K562 (cell line): ENCODE measurements around the gene PPP4C. TPM values are rescaled to one million over a fixed set of nuclear protein-coding genes. Genes with fewer than 3 reads are reported as not detected.

ENCODE experiments used
- CEBPG ChIP-seq, 3 experiments: fragments of 200-800 bp in 1 of 3; sonication (Bioruptor generic) in 1 of 3; sonication (generic) in 1 of 3; formaldehyde crosslinking in 1 of 3; IDR thresholded peaks in 2 of 3; conservative IDR thresholded peaks in 1 of 3; 2 replicates each; pipeline versions ENCODE4 v1.6.1 to v1.8.0; 2016 to 2022; ENCODE audit warnings: missing compliant biosample characterization in 2 of 3, missing genetic modification characterization in 2 of 3, mild to moderate bottlenecking in 1 of 3, missing genetic modification reagents in 1 of 3
- CSDE1 ChIP-seq, 2 experiments: fragments of 450-650 bp; IDR thresholded peaks; 2 replicates each; pipeline ENCODE4 v1.6.1; 2016; ENCODE audit warnings: mild to moderate bottlenecking in 1 of 2
- CTCFL ChIP-seq: IDR thresholded peaks from 2 replicates; pipeline ENCODE4 v1.6.1; 2011; ENCODE audit warnings: borderline replicate concordance, low read depth, mild to moderate bottlenecking, moderate library complexity, low read length; ENCODE audit not compliant: insufficient read depth, poor library complexity, severe bottlenecking
- FOS ChIP-seq: IDR thresholded peaks from 3 replicates; pipeline ENCODE4 v1.6.1; 2011; ENCODE audit not compliant: insufficient read length; ENCODE audit errors: extremely low read depth
- FOXP4 ChIP-seq: sonication (generic); formaldehyde crosslinking; IDR thresholded peaks from 2 replicates; pipeline ENCODE4 v1.8.0; 2022; ENCODE audit warnings: mild to moderate bottlenecking, missing genetic modification reagents, borderline replicate concordance
- IRF9 ChIP-seq: fragments of 450-650 bp; IDR thresholded peaks from 2 replicates; pipeline ENCODE4 v1.6.1; 2016; ENCODE audit warnings: missing biosample characterization, missing genetic modification characterization
- KAT8 ChIP-seq: fragments of 450-650 bp; IDR thresholded peaks from 2 replicates; pipeline ENCODE4 v1.6.1; 2016; ENCODE audit warnings: low read depth, mild to moderate bottlenecking
- SP1 ChIP-seq: sonication (generic); formaldehyde crosslinking; IDR thresholded peaks from 2 replicates; pipeline ENCODE4 v1.8.1; 2022; ENCODE audit warnings: mild to moderate bottlenecking, missing genetic modification reagents
- TEAD2 ChIP-seq: fragments of 450-650 bp; IDR thresholded peaks from 2 replicates; pipeline ENCODE4 v1.6.1; 2016; ENCODE audit warnings: missing genetic modification characterization, control low read depth, missing compliant biosample characterization
- ZBTB34 ChIP-seq: fragments of 250-450 bp; sonication (Bioruptor Pico); IDR thresholded peaks from 2 replicates; pipeline ENCODE4 v1.8.0; 2021; ENCODE audit warnings: mild to moderate bottlenecking, moderate library complexity
- ZNF121 ChIP-seq: sonication (generic); formaldehyde crosslinking; conservative IDR thresholded peaks from 2 replicates; pipeline ENCODE4 v1.8.0; 2022; ENCODE audit warnings: missing genetic modification reagents
- ZNF280A ChIP-seq: fragments of 450-650 bp; IDR thresholded peaks from 2 replicates; pipeline ENCODE4 v1.6.1; 2018; ENCODE audit warnings: mild to moderate bottlenecking, low read depth; ENCODE audit not compliant: partially characterized antibody
- ZNF431 ChIP-seq: sonication (generic); formaldehyde crosslinking; IDR thresholded peaks from 2 replicates; pipeline ENCODE4 v1.8.0; 2022; ENCODE audit warnings: mild to moderate bottlenecking, missing genetic modification reagents
- polyA plus RNA-seq, 8 experiments: library from polyadenylated mRNA; depleted of rRNA in 4 of 8; stranded (reverse) in 5 of 8; unstranded in 3 of 8; fragments of >200 nt; fragmentation: Nextera tagmentation in 2 of 8; fragmentation: Illumina TruSeq in 1 of 8; extraction: Ambion mirVana in 2 of 8; extraction: Trizol in 1 of 8; gene quantifications; 2 replicates each; pipeline versions ENCODE4 v1.2.1 to v1.2.3, GENCODE V29; 2011 to 2014; ENCODE audit warnings: inconsistent platforms in 1 of 8, missing spikeins in 1 of 8
- total RNA-seq, 7 experiments: library from RNA; depleted of rRNA in 6 of 7; stranded (reverse); fragments of >200 nt in 6 of 7; fragmentation: Illumina TruSeq in 2 of 7; extraction: Trizol in 2 of 7; gene quantifications; 2 replicates each; pipeline versions ENCODE4 v1.2.1 to v1.2.3, GENCODE V29; 2011 to 2021; ENCODE audit warnings: low replicate concordance in 1 of 7
- TF ChIP-seq, protein P1 (sequence below): fragments of 200-400 bp; formaldehyde crosslinking; IDR thresholded peaks from 2 replicates; pipeline ENCODE4 v1.6.1; 2017; ENCODE audit warnings: mild to moderate bottlenecking, low read depth, low read length, moderate library complexity

Gene PPP4C
- total and polyA plus RNA-seq, 9 of the 15 experiments (the other 6 are each of a cell fraction or from before 2014, with no cell fraction given) = 3.5 to 183 (median 131) TPM

DNA sequence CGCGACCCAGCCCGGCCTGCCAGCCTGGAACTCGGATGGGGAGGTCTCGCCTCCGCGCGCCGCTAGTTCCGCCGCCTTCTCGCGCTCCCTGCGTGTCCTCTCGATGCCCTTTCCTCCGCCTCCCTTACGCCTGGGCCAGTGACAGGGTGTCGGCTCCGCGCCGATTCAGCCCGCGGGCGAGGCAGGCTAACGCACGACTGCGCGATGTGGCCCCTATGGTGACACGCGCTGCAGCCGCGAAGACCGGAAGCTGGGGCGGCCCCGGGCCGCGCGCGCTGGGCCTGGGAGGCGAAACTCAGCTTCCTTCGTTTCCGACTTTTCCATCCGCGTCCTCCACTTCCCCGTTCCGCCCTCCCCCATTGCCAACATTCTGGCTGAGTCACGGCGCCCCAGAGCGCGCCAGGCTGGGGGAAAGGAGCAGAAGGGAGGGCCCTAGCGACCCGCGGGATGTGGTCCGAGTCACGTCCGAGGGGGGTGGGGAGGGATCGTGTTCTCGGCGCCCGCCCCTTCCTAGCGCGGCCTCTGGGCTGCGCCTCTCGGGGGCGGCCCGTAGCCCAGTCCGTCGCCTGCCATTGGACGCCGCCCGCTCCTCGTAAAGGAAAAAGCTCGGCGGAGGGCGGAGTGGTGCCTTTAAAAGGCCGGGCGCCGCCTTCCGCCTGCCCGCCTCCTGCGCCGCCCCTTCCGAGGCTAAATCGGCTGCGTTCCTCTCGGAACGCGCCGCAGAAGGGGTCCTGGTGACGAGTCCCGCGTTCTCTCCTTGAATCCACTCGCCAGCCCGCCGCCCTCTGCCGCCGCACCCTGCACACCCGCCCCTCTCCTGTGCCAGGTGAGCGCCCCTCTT, 10.5 kb upstream of the PPP4C start, which contains the start of gene ALDOA (continued):
- TF ChIP-seq, protein P1, sequence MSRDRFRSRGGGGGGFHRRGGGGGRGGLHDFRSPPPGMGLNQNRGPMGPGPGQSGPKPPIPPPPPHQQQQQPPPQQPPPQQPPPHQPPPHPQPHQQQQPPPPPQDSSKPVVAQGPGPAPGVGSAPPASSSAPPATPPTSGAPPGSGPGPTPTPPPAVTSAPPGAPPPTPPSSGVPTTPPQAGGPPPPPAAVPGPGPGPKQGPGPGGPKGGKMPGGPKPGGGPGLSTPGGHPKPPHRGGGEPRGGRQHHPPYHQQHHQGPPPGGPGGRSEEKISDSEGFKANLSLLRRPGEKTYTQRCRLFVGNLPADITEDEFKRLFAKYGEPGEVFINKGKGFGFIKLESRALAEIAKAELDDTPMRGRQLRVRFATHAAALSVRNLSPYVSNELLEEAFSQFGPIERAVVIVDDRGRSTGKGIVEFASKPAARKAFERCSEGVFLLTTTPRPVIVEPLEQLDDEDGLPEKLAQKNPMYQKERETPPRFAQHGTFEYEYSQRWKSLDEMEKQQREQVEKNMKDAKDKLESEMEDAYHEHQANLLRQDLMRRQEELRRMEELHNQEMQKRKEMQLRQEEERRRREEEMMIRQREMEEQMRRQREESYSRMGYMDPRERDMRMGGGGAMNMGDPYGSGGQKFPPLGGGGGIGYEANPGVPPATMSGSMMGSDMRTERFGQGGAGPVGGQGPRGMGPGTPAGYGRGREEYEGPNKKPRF = no peak
- TF ChIP-seq CEBPG (CRISPR knock-in tag; IDR thresholded peaks at IDR 0.05) (0 out of 2 replicates have a peak, but pooled peaks have one; percentile 47), CEBPG (tag; conservative IDR thresholded peaks at IDR 0.05 in 1 of 2, IDR thresholded peaks at IDR 0.05 in 1 of 2) (no peak), SP1 (CRISPR knock-in tag) (peak; percentile 91), FOS (no peak), CSDE1 (IDR thresholded peaks at IDR 0.05) (no peak; a peak in 1 of 4 replicates), FOXP4 (CRISPR knock-in tag) (peak; percentile 67; the same call in 1 of the 2 replicates), KAT8 (no peak), ZNF121 (no peak), ZNF431 (CRISPR knock-in tag) (peak; percentile 50; the same call in 1 of the 2 replicates), CTCFL (no peak), TEAD2 (tag) (no peak), ZBTB34 (CRISPR knock-in tag) (no peak), ZNF280A (no peak), IRF9 (tag) (no peak; the same call in 1 of the 2 replicates)
